ENCODE data around the gene P2RX1.

- TF ChIP-seq POLR2AphosphoS5 (IDR thresholded peaks at IDR 0.05; ENCODE audit: low read depth, low read length) (no peak), TAF1 (IDR thresholded peaks at IDR 0.05; ENCODE audit: borderline replicate concordance, insufficient read depth, low read length) (no peak)
These were observed 39.0 kb downstream of the P2RX1 start for GRCh38 chr17:3877220-3877619.
